GM10266 (cell line): Measurements from ENCODE around the gene REEP3.

Experiments used
- DNase-seq: peaks from one replicate; pipeline ENCODE4 v3.0.0; 2012; ENCODE audit errors: extremely low spot score
- CTCF ChIP-seq: IDR thresholded peaks from 2 replicates; pipeline ENCODE4 v1.5.1; 2012; ENCODE audit warnings: mild to moderate bottlenecking, low read depth; ENCODE audit not compliant: control insufficient read depth, insufficient read depth; ENCODE audit errors: missing control alignments

The REEP3 gene

GRCh38 chr10:63665670-63666134 is 144.5 kb downstream of the REEP3 start:
- TF ChIP-seq CTCF = no peak
- DNase-seq = no peak

- peak; percentile 59 for DNase-seq
- TF ChIP-seq CTCF = no peak
These were observed 145.7 kb downstream of the REEP3 start for GRCh38 chr10:63666836-63667383.

GRCh38 chr10:63667596-63668480 is 146.6 kb downstream of the REEP3 start:
- no peak for TF ChIP-seq CTCF
- DNase-seq = no peak

- peak; percentile 25 for DNase-seq
- TF ChIP-seq CTCF = no peak
These were observed 149.2 kb downstream of the REEP3 start for GRCh38 chr10:63670291-63670898.

- DNase-seq = no peak
- TF ChIP-seq CTCF = no peak
These were observed 150.2 kb downstream of the REEP3 start for GRCh38 chr10:63671317-63671937.

GRCh38 chr10:63672491-63672890 is 151.3 kb downstream of the REEP3 start:
- TF ChIP-seq CTCF = no peak
- DNase-seq = no peak
